ENCODE measurements around the gene EPSTI1. TPM values are rescaled to one million over a fixed set of nuclear protein-coding genes. Genes with fewer than 3 reads are reported as not detected.

The EPSTI1 gene
- polyA plus RNA-seq, 3 donors from 2014 or later: 8.6 to 32.3 (median 26.6) TPM

DNA sequence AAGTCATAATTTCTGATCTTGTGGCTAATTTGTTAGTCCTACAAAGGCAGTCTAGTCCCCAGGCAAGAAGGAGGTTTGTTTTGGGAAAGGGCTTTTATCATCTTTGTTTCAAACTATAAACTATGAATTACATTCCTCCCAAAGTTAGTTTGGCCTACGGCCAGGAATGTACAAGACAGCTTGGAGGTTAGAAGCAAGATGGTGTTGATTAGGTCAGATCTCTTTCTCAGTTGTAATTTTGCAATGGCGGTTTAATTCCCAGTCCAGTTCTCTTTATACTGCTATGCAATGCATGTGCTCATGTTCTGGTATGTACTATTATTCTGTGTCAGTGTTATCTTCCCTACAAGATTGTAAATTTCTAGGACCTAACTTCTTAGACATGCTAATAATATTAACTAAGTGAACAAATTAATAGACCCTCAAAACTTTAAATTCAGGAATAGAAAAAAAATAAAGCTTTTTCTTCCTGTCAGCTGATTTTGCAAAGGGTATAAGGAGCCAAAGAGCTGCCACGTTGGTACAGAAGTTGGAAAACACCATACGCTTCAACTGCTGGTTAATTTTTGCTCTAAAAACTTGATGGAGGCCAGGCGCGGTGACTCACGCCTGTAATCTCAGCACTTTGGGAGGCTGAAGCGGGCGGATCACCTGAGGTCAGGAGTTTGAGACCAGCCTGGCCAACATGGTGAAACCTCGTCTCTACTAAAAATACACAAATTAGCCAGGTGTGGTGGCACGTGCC is 30.1 kb upstream of the EPSTI1 start:
- Mint-ChIP-seq H3K36me3 (no peaks in the 10 kb centered on the region), H3K9me3 (no peaks in the 10 kb centered on the region), H3K4me3 (peak overlapping the region in 3 of 5 donors; percentile 5 to 36 (median 15)), H3K4me1 (peaks cover 26 to 29% of the 10 kb centered on the region in 2 donors), H3K27me3 (ENCODE audit: low read depth in 3 of 3) (peaks cover 8 to 11% (median 11%) of the 10 kb centered on the region in 3 donors), H3K27ac (no peak overlapping the region)
- no peak for DNase-seq

DNA sequence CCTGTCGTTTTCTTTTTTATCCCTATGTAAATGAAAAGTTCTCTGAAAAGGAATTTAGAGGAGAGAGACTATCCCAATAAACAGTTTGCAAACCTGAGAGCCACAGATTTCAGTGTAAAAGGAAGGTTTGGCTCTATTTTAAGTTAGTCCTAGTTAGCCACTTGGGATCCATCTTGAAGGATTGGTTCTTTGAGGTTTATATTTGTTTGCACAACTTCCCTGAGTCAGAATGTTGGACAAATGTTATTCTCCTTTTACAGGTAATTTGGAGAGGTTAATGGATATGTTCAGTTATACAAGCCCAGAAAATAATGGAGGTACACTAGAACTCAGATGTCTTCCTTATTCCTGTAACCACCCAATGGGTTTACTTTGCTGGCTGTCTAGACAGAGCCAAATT is 28.8 kb upstream of the EPSTI1 start:
- DNase-seq: no peak
- Mint-ChIP-seq H3K27ac (no peak overlapping the region), H3K4me1 (peaks cover 26 to 27% of the 10 kb centered on the region in 2 donors), H3K4me3 (no peak overlapping the region), H3K27me3 (ENCODE audit: low read depth in 3 of 3) (peaks cover 8 to 11% (median 11%) of the 10 kb centered on the region in 3 donors), H3K36me3 (no peaks in the 10 kb centered on the region), H3K9me3 (no peaks in the 10 kb centered on the region)

DNA sequence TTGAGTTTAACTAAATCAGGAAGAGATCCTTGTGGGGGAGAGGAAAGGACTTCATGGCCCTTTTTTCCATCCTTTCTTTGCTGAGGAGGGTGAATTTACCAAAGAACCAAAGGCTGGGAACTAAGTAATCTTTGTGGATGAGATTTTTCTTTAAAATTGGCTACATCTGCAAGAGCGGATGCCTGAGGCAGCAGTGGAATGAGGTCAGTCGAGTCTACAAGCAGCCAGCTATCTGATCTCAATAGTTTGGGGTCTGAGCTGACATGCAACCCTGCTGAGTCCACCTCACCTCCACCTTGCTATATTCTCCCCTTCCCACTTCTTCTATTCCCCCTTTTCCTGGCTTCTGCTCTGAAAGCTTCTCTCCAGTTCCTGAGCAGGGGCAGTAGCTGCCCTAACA is 27.8 kb upstream of the EPSTI1 start:
- Mint-ChIP-seq H3K9me3 (no peaks in the 10 kb centered on the region), H3K27ac (no peak overlapping the region), H3K27me3 (ENCODE audit: low read depth in 3 of 3) (peaks cover 8 to 11% (median 11%) of the 10 kb centered on the region in 3 donors), H3K36me3 (no peaks in the 10 kb centered on the region), H3K4me3 (no peak overlapping the region), H3K4me1 (peaks cover 18 to 20% of the 10 kb centered on the region in 2 donors)
- DNase-seq: no peak

DNA sequence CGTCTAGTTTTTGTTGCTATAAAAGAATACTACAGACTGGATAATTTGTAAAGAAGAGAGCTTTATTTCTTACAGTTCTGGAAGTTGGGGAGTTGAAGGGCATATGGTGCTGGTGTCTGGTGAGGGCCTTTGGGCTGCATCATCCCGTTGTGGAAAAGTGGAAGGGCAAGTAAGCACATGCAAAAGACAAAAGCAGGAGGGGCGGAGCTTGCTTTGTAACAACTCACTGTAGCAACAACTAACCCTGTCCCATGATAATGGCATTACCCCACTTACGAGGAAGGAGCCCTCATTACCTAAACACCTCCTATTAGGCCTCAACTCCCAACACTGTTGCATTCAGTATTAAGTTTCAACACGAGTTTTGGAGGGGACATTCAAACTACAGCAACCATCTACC is 24.2 kb upstream of the EPSTI1 start:
- H3K27ac Mint-ChIP-seq: no peak overlapping the region

DNA sequence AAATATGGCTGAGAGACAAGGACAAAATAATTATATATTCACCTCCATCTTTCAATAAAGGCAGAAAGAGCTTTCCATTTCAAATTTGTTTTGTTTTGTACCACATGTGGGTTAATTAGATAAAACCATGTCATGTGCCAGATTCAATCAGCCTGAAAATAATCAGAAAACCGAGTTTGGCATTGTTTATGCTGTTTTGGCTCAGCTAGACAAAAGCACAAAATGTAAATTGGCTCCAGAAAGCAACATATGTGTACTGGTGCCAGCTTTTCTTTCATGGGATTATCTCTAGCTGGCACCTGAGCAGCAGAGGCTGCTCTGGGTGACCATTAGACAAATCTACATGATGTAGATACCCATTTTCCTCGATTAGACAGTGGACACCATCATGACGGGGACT is 22.1 kb upstream of the EPSTI1 start:
- H3K27ac Mint-ChIP-seq: no peak overlapping the region
- no peak for DNase-seq
- H3K9me3 Mint-ChIP-seq: no peaks in the 10 kb centered on the region
- H3K4me3 Mint-ChIP-seq: no peak overlapping the region
- H3K27me3 Mint-ChIP-seq (ENCODE audit: low read depth in 3 of 3): peaks cover 0 to 3% (median 0%) of the 10 kb centered on the region in 3 donors
- no peaks in the 10 kb centered on the region for H3K36me3 Mint-ChIP-seq
- no peaks in the 10 kb centered on the region for H3K4me1 Mint-ChIP-seq

More for the DNA sequence above, 24.2 kb upstream of the EPSTI1 start:
- Mint-ChIP-seq H3K36me3 (no peaks in the 10 kb centered on the region), H3K9me3 (no peaks in the 10 kb centered on the region), H3K4me1 (no peaks in the 10 kb centered on the region), H3K4me3 (no peak overlapping the region), H3K27me3 (ENCODE audit: low read depth in 3 of 3) (peaks cover 0 to 3% (median 0%) of the 10 kb centered on the region in 3 donors)
- DNase-seq: no peak

DNA sequence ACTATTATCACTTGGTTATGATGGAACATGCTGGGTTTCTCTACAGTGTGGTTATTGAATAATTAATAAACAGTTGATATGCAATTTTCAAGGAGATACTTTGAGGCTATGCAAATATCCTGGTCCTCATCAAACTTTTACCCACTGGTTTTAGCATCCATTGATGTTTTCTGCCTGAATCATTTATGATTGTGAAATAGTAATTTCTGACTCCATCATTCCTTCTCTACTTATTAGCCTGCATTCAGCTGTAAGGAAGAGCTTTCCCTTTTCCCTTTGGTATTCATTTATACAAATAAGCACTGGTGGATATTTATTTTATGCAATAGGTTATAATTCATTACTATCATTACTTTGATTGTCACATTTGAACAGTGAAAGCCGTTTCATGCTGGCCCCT is 17.5 kb upstream of the EPSTI1 start:
- H3K9me3 Mint-ChIP-seq: no peaks in the 10 kb centered on the region
- DNase-seq: no peak
- no peaks in the 10 kb centered on the region for H3K4me1 Mint-ChIP-seq
- H3K27ac Mint-ChIP-seq: no peak overlapping the region
- peaks cover 2 to 5% (median 2%) of the 10 kb centered on the region in 3 donors for H3K27me3 Mint-ChIP-seq (ENCODE audit: low read depth in 3 of 3)
- no peaks in the 10 kb centered on the region for H3K36me3 Mint-ChIP-seq
- no peak overlapping the region for H3K4me3 Mint-ChIP-seq

DNA sequence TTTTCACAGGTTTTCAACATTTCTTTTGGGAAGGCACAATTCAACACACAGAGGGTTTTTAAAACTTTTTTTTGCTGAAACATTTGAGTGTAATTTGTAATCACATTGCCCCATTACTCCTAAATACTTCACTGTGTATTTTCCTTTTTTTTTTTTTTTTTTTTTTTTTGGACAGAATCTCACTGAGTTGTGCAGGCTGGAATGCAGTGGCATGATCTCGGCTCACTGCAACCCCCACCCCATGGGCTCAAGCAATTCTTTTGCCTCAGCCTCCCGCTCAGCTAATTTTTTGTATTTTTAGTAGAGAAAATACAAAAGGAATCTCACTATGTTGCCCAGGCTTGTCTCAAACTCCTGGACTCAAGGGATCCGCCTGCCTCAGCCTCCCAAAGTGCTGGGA is 16.6 kb upstream of the EPSTI1 start:
- no peaks in the 10 kb centered on the region for H3K36me3 Mint-ChIP-seq
- H3K27ac Mint-ChIP-seq: no peak overlapping the region
- no peaks in the 10 kb centered on the region for H3K4me1 Mint-ChIP-seq
- H3K27me3 Mint-ChIP-seq (ENCODE audit: low read depth in 3 of 3): peaks cover 2 to 5% (median 2%) of the 10 kb centered on the region in 3 donors
- no peak overlapping the region for H3K4me3 Mint-ChIP-seq
- H3K9me3 Mint-ChIP-seq: no peaks in the 10 kb centered on the region
- DNase-seq: no peak

DNA sequence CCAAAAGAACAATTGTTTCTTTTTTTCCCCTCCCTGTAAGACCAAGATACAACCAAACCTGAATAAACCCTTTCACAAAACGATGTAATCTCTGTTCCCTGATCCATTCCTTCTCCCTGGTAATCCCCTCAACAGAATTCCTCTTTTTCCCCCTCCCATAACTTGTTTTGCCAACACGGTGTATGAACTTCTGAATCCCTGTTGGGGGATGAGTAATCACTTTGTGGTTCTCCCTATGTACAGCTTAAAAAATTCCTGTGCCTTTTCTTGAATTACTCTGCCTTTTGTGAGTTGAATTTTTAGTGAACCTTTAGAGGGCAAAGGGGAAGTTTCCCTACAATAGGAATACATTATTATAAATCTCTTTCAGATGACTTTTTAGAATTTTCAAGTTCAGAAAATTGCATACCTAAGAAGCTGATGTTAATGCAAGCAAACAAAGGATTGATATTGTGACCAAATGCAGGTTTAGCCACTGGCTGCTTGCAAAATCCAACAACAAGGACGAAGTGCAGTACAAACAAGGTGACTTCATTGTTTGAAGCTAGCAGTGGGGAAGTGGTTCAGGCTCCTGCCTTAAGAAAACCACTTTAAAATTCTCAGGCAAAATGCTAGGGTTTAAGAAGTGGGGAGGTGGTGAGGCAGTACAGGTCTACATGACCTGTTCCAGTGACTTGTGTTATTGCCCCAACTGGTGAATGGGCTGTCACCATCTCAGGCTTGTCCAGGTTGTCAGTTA is 15.0 kb upstream of the EPSTI1 start:
- no peak overlapping the region for H3K27ac Mint-ChIP-seq

DNA sequence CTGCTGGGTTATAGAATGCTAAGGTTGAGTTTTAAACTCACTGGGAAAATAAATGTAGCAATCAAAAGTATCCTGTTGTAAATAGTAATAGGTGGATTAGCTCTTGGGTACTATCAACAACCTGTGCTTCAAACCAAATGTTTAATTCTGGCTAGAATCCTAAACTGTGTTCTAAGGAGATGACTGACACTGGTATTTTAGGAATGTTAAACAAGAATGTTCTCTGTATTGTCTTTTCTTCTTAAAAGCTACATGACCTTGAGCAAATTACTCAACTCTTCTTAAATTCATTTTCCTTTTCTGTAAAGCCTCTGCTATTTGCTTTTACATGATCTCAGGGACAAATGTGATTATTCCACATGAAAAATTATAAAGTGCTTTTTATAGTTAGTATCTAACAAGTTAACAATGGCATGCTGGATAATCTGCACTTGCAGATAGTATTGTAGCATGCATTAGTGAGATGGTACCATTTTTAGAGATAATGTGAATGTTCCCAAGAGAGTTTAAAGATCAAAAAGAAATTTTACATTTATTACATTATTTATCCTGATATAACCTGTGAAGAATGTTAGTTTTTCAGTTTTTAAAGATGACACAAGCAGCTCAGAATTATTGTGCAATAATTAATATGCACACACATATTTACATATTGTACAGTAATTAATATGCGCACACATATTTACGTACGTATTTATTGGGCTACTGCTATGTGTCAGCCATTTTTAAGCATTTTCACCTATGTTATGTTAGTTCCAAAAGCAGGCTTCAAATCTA is 13.6 kb upstream of the EPSTI1 start:
- Mint-ChIP-seq H3K27ac (no peak overlapping the region), H3K4me3 (no peak overlapping the region), H3K4me1 (no peaks in the 10 kb centered on the region), H3K9me3 (peaks cover 0 to 2% (median 0%) of the 10 kb centered on the region in 6 donors), H3K36me3 (peaks cover 0 to 6% (median 0%) of the 10 kb centered on the region in 3 donors), H3K27me3 (ENCODE audit: low read depth in 3 of 3) (peaks cover 0 to 7% (median 2%) of the 10 kb centered on the region in 3 donors)
- no peak for DNase-seq

More for the DNA sequence above, 15.0 kb upstream of the EPSTI1 start:
- no peak overlapping the region for H3K4me3 Mint-ChIP-seq
- no peaks in the 10 kb centered on the region for H3K4me1 Mint-ChIP-seq
- peaks cover 0 to 5% (median 2%) of the 10 kb centered on the region in 3 donors for H3K27me3 Mint-ChIP-seq (ENCODE audit: low read depth in 3 of 3)
- no peak for DNase-seq
- peaks cover 0 to 2% (median 0%) of the 10 kb centered on the region in 6 donors for H3K9me3 Mint-ChIP-seq
- peaks cover 0 to 6% (median 0%) of the 10 kb centered on the region in 3 donors for H3K36me3 Mint-ChIP-seq

DNA sequence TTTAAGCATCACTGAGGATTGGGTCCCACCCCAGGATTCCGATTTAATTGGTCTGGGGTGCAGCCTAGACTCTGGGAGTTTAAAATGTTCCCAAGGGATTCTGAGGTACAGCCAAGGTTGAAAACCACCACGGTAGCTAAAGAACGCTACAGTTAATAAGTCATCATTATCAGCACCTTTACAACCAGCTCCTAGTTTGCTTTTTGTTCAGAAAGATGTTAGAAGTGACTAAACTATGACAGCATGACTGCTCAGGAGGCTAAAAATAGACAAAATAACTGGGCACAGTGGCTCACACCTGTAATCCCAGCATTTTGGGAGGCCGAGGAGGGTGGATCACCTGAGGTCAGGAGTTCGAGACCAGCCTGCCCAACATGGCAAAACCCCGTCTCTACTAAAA is 11.7 kb upstream of the EPSTI1 start:
- DNase-seq: no peak
- no peak overlapping the region for H3K4me3 Mint-ChIP-seq
- H3K9me3 Mint-ChIP-seq: peaks cover 0 to 2% (median 0%) of the 10 kb centered on the region in 6 donors
- H3K36me3 Mint-ChIP-seq: peaks cover 0 to 6% (median 0%) of the 10 kb centered on the region in 3 donors
- no peak overlapping the region for H3K27ac Mint-ChIP-seq
- no peaks in the 10 kb centered on the region for H3K4me1 Mint-ChIP-seq
- H3K27me3 Mint-ChIP-seq (ENCODE audit: low read depth in 3 of 3): peaks cover 0 to 7% (median 2%) of the 10 kb centered on the region in 3 donors

DNA sequence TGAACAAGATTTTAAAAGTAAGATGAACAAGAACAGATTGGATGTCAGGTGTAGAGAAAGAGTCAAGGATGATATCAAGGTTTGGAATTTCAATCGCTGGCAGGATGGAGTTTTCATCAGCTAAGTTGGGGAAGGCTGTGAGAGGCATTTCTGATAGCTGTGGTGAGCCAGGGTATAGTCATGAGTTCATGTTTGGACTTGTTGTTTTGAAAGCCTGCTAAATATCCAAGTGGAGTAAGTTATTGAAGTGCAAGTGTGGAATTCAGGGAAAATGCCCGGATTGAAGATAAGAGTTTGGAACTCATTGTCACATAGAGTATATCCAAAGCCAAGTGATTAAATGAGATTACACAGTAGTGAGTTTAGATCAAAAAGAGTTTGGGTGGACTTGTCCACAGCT is 11.0 kb upstream of the EPSTI1 start:
- no peaks in the 10 kb centered on the region for H3K4me1 Mint-ChIP-seq
- H3K9me3 Mint-ChIP-seq: peaks cover 0 to 2% (median 0%) of the 10 kb centered on the region in 6 donors
- peaks cover 0 to 6% (median 0%) of the 10 kb centered on the region in 3 donors for H3K36me3 Mint-ChIP-seq
- no peak for DNase-seq
- H3K4me3 Mint-ChIP-seq: no peak overlapping the region
- peaks cover 0 to 7% (median 0%) of the 10 kb centered on the region in 3 donors for H3K27me3 Mint-ChIP-seq (ENCODE audit: low read depth in 3 of 3)
- no peak overlapping the region for H3K27ac Mint-ChIP-seq

DNA sequence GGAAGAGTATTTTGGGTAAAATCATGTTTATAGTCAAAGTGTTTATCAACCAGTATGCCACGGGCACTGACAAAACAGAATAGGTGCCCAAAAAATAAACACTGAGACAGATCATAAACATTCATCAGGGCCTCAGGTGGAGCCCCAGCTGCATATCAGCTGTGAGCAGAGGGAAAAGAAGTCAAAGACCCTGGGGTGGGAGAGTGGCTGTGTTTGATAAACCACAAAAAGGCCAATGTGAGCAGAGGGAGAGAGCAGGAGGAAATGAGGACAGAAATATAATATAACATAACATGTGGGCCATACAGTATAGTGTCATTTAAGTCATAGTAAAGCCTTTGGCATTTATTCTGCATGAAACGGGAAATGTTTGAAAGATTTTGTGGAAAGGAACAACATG is 10.0 kb upstream of the EPSTI1 start:
- peaks cover 0 to 6% (median 0%) of the 10 kb centered on the region in 3 donors for H3K36me3 Mint-ChIP-seq
- no peak overlapping the region for H3K27ac Mint-ChIP-seq
- H3K9me3 Mint-ChIP-seq: peaks cover 0 to 2% (median 0%) of the 10 kb centered on the region in 6 donors
- H3K4me3 Mint-ChIP-seq: no peak overlapping the region
- no peak for DNase-seq
- H3K27me3 Mint-ChIP-seq (ENCODE audit: low read depth in 3 of 3): peaks cover 0 to 7% (median 0%) of the 10 kb centered on the region in 3 donors
- no peaks in the 10 kb centered on the region for H3K4me1 Mint-ChIP-seq

DNA sequence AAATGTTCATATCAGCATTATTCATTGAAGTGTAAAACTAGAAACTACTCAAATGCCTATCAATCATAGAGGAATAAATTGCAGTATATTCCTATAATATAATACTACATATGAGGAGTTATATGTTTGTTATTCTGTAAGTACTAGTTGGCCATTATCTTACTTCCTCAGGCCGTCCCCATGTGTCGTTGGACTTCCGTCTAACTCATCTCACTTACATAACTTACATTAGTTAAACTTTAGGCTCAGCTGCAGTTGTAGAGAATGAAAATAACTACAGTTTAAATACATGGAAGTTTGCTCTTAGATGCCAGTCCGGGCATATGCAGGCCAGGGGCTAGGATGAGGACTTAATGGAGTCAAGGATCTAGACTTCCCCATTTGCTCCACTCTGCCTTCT is 8.6 kb upstream of the EPSTI1 start:
- Mint-ChIP-seq H3K27ac (no peak overlapping the region), H3K4me3 (no peak overlapping the region), H3K36me3 (peaks cover 0 to 6% (median 0%) of the 10 kb centered on the region in 3 donors), H3K27me3 (ENCODE audit: low read depth in 3 of 3) (peaks cover 0 to 2% (median 0%) of the 10 kb centered on the region in 3 donors), H3K4me1 (no peaks in the 10 kb centered on the region), H3K9me3 (peaks cover 0 to 2% (median 0%) of the 10 kb centered on the region in 6 donors)
- DNase-seq: no peak

All from immature natural killer cell (primary cell).